ES-I3 (cell line): Measurements from ENCODE around the gene MBTPS1.

ENCODE experiments used
- H3K36me3 ChIP-seq: 2 replicates; pipeline ENCODE4 v1.6.1; 2013; ENCODE audit warnings: mild to moderate bottlenecking, low read length, control low read depth, moderate library complexity; ENCODE audit not compliant: insufficient read depth
- H3K4me1 ChIP-seq: 2 replicates; pipeline ENCODE4 v1.6.1; 2013; ENCODE audit warnings: mild to moderate bottlenecking, control low read depth, low read length; ENCODE audit not compliant: insufficient read depth
- H3K9ac ChIP-seq: 2 replicates; pipeline ENCODE4 v1.6.1; 2013; ENCODE audit warnings: low read depth, mild to moderate bottlenecking, low read length, moderate library complexity
- H3K9me3 ChIP-seq: 2 replicates; pipeline ENCODE4 v1.6.1; 2013; ENCODE audit warnings: mild to moderate bottlenecking, low read length, moderate library complexity; ENCODE audit not compliant: control insufficient read depth, insufficient read depth

The MBTPS1 gene

GRCh38 chr16:84096447-84097005 is 20.2 kb downstream of the MBTPS1 start:
- Histone ChIP-seq H3K9me3 (no peaks in the 10 kb centered on the region), H3K4me1 (no peaks in the 10 kb centered on the region), H3K36me3 (peaks cover 29% of the 10 kb centered on the region), H3K9ac (no peak overlapping the region)

GRCh38 chr16:84095466-84095865 is 21.3 kb downstream of the MBTPS1 start:
- H3K9me3 ChIP-seq, result no peaks in the 10 kb centered on the region
- H3K4me1 ChIP-seq, result no peaks in the 10 kb centered on the region
- H3K36me3 ChIP-seq, result peaks cover 29% of the 10 kb centered on the region
- H3K9ac ChIP-seq, result no peak overlapping the region

GRCh38 chr16:84093879-84094270 is 22.9 kb downstream of the MBTPS1 start:
- no peak overlapping the region for H3K9ac ChIP-seq
- peaks cover 31% of the 10 kb centered on the region for H3K36me3 ChIP-seq
- H3K4me1 ChIP-seq, result no peaks in the 10 kb centered on the region
- H3K9me3 ChIP-seq, result no peaks in the 10 kb centered on the region

- no peak overlapping the region for H3K9ac ChIP-seq
- peaks cover 30% of the 10 kb centered on the region for H3K36me3 ChIP-seq
- no peaks in the 10 kb centered on the region for H3K4me1 ChIP-seq
- no peaks in the 10 kb centered on the region for H3K9me3 ChIP-seq
Observed at GRCh38 chr16:84093120-84093878, 23.4 kb downstream of the MBTPS1 start.

GRCh38 chr16:84091460-84091859 is 25.3 kb downstream of the MBTPS1 start:
- no peaks in the 10 kb centered on the region for H3K4me1 ChIP-seq
- no peaks in the 10 kb centered on the region for H3K9me3 ChIP-seq
- H3K9ac ChIP-seq, result no peak overlapping the region
- H3K36me3 ChIP-seq, result peaks cover 30% of the 10 kb centered on the region

GRCh38 chr16:84090211-84090610 is 26.5 kb downstream of the MBTPS1 start:
- H3K36me3 ChIP-seq, result peaks cover 26% of the 10 kb centered on the region
- no peaks in the 10 kb centered on the region for H3K4me1 ChIP-seq
- H3K9ac ChIP-seq, result no peak overlapping the region
- H3K9me3 ChIP-seq, result no peaks in the 10 kb centered on the region

GRCh38 chr16:84088695-84089395 is 27.9 kb downstream of the MBTPS1 start:
- no peak overlapping the region for H3K9ac ChIP-seq
- H3K36me3 ChIP-seq, result peaks cover 21% of the 10 kb centered on the region
- no peaks in the 10 kb centered on the region for H3K9me3 ChIP-seq
- H3K4me1 ChIP-seq, result no peaks in the 10 kb centered on the region

GRCh38 chr16:84087466-84088151 is 29.1 kb downstream of the MBTPS1 start:
- H3K9me3 ChIP-seq, result no peaks in the 10 kb centered on the region
- no peaks in the 10 kb centered on the region for H3K4me1 ChIP-seq
- H3K9ac ChIP-seq, result no peak overlapping the region
- peaks cover 10% of the 10 kb centered on the region for H3K36me3 ChIP-seq

GRCh38 chr16:84087001-84087400 is 29.7 kb downstream of the MBTPS1 start:
- H3K36me3 ChIP-seq, result peaks cover 10% of the 10 kb centered on the region
- no peak overlapping the region for H3K9ac ChIP-seq
- H3K9me3 ChIP-seq, result no peaks in the 10 kb centered on the region
- no peaks in the 10 kb centered on the region for H3K4me1 ChIP-seq

GRCh38 chr16:84086341-84086740 is 30.4 kb downstream of the MBTPS1 start:
- Histone ChIP-seq H3K9ac (no peak overlapping the region), H3K4me1 (no peaks in the 10 kb centered on the region), H3K36me3 (peaks cover 10% of the 10 kb centered on the region), H3K9me3 (no peaks in the 10 kb centered on the region)

- Histone ChIP-seq H3K4me1 (no peaks in the 10 kb centered on the region), H3K9ac (no peak overlapping the region), H3K36me3 (peaks cover 10% of the 10 kb centered on the region), H3K9me3 (no peaks in the 10 kb centered on the region)
Observed at GRCh38 chr16:84085773-84086172, 31.0 kb downstream of the MBTPS1 start.

GRCh38 chr16:84085271-84085667 is 31.5 kb downstream of the MBTPS1 start:
- H3K9me3 ChIP-seq, result no peaks in the 10 kb centered on the region
- H3K9ac ChIP-seq, result no peak overlapping the region
- H3K36me3 ChIP-seq, result peaks cover 10% of the 10 kb centered on the region
- H3K4me1 ChIP-seq, result no peaks in the 10 kb centered on the region

GRCh38 chr16:84084570-84085270 is 32.0 kb downstream of the MBTPS1 start:
- Histone ChIP-seq H3K9me3 (no peaks in the 10 kb centered on the region), H3K4me1 (no peaks in the 10 kb centered on the region), H3K9ac (no peak overlapping the region), H3K36me3 (peaks cover 10% of the 10 kb centered on the region)
